ENCODE results near the gene ID4.

Gene ID4

GRCh38 chr6:19839237-19839546 is 2.0 kb downstream of the ID4 start:
- TF ChIP-seq GATA2 (IDR thresholded peaks at IDR 0.05; ENCODE audit: low read depth, low read length): no peak
- TF ChIP-seq GATA3 (IDR thresholded peaks at IDR 0.05; ENCODE audit: low read depth, low read length): no peak

- TF ChIP-seq GATA3 (IDR thresholded peaks at IDR 0.05; ENCODE audit: low read depth, low read length): no peak
- TF ChIP-seq GATA2 (IDR thresholded peaks at IDR 0.05; ENCODE audit: low read depth, low read length): no peak
Observed at GRCh38 chr6:19839788-19840187, 2.6 kb downstream of the ID4 start.

- TF ChIP-seq GATA3 (IDR thresholded peaks at IDR 0.05; ENCODE audit: low read depth, low read length) (no peak), GATA2 (IDR thresholded peaks at IDR 0.05; ENCODE audit: low read depth, low read length) (no peak)
Observed at GRCh38 chr6:19841181-19841580, 4.0 kb downstream of the ID4 start.

- TF ChIP-seq GATA3 (IDR thresholded peaks at IDR 0.05; ENCODE audit: low read depth, low read length) (no peak), GATA2 (IDR thresholded peaks at IDR 0.05; ENCODE audit: low read depth, low read length) (no peak)
Observed at GRCh38 chr6:19842030-19842615, 5.0 kb downstream of the ID4 start.

GRCh38 chr6:19844689-19845088 is 7.5 kb downstream of the ID4 start:
- TF ChIP-seq GATA3 (IDR thresholded peaks at IDR 0.05; ENCODE audit: low read depth, low read length) (no peak), GATA2 (IDR thresholded peaks at IDR 0.05; ENCODE audit: low read depth, low read length) (no peak)

- no peak for TF ChIP-seq GATA3 (IDR thresholded peaks at IDR 0.05; ENCODE audit: low read depth, low read length)
- TF ChIP-seq GATA2 (IDR thresholded peaks at IDR 0.05; ENCODE audit: low read depth, low read length): no peak
Observed at GRCh38 chr6:19845266-19846041, 8.3 kb downstream of the ID4 start.

- TF ChIP-seq GATA2 (IDR thresholded peaks at IDR 0.05; ENCODE audit: low read depth, low read length) (no peak), GATA3 (IDR thresholded peaks at IDR 0.05; ENCODE audit: low read depth, low read length) (no peak)
Observed at GRCh38 chr6:19848465-19849029, 11.4 kb downstream of the ID4 start.

- TF ChIP-seq GATA3 (IDR thresholded peaks at IDR 0.05; ENCODE audit: low read depth, low read length) (no peak), GATA2 (IDR thresholded peaks at IDR 0.05; ENCODE audit: low read depth, low read length) (no peak)
Observed at GRCh38 chr6:19849196-19849595, 12.0 kb downstream of the ID4 start.

- TF ChIP-seq GATA2 (IDR thresholded peaks at IDR 0.05; ENCODE audit: low read depth, low read length) (no peak), GATA3 (IDR thresholded peaks at IDR 0.05; ENCODE audit: low read depth, low read length) (no peak)
Observed at GRCh38 chr6:19849755-19850154, 12.6 kb downstream of the ID4 start.

GRCh38 chr6:19851241-19852089 is 14.3 kb downstream of the ID4 start:
- no peak for TF ChIP-seq GATA2 (IDR thresholded peaks at IDR 0.05; ENCODE audit: low read depth, low read length)
- no peak for TF ChIP-seq GATA3 (IDR thresholded peaks at IDR 0.05; ENCODE audit: low read depth, low read length)

- TF ChIP-seq GATA3 (IDR thresholded peaks at IDR 0.05; ENCODE audit: low read depth, low read length): no peak
- TF ChIP-seq GATA2 (IDR thresholded peaks at IDR 0.05; ENCODE audit: low read depth, low read length): no peak
Observed at GRCh38 chr6:19852090-19852457, 14.9 kb downstream of the ID4 start.

- TF ChIP-seq GATA3 (IDR thresholded peaks at IDR 0.05; ENCODE audit: low read depth, low read length): no peak
- TF ChIP-seq GATA2 (IDR thresholded peaks at IDR 0.05; ENCODE audit: low read depth, low read length): no peak
Observed at GRCh38 chr6:19852927-19853326, 15.8 kb downstream of the ID4 start.

- TF ChIP-seq GATA3 (IDR thresholded peaks at IDR 0.05; ENCODE audit: low read depth, low read length): no peak
- no peak for TF ChIP-seq GATA2 (IDR thresholded peaks at IDR 0.05; ENCODE audit: low read depth, low read length)
Observed at GRCh38 chr6:19855536-19855935, 18.4 kb downstream of the ID4 start.

GRCh38 chr6:19857139-19857538 is 20.0 kb downstream of the ID4 start:
- no peak for TF ChIP-seq GATA2 (IDR thresholded peaks at IDR 0.05; ENCODE audit: low read depth, low read length)
- TF ChIP-seq GATA3 (IDR thresholded peaks at IDR 0.05; ENCODE audit: low read depth, low read length): no peak

Measured in SH-SY5Y (cell line).